Activated CD8-positive, alpha-beta memory T cell treated with anti-CD3 and anti-CD28 coated beads, Interleukin-2, amount 10 ng/mL, durations not matched to agents 7 days and 5 days (primary cell): Measurements from ENCODE around the gene DENND1B. TPM values are rescaled to one million over a fixed set of nuclear protein-coding genes. Genes with fewer than 3 reads are reported as not detected.
"Not testable (repeated sequence)": the region's sequence is repeated elsewhere in the genome, so short reads cannot be mapped to it uniquely, and the experiment has no call there.

Source experiments
- ATAC-seq: fragments of 150-1000 bp; cut with Tn5 transposase; one replicate; pipeline ENCODE4 v1.10.0; 2021; ENCODE audit warnings: moderate library complexity
- CTCF ChIA-PET: fragments of 350-600 bp; sonication (Branson Sonifier 250); formaldehyde crosslinking; loops from one replicate; lab custom pipeline; 2021; ENCODE audit warnings: antibody characterized with exemption; lab: Charles Lee
- DNase-seq: peaks from one replicate; pipeline ENCODE4 v3.0.0-alpha.2; 2020
- H3K27ac Mint-ChIP-seq: one replicate; pipeline ENCODE4 v1.8.0; 2021; ENCODE audit warnings: mild to moderate bottlenecking, mixed read lengths
- H3K27me3 Mint-ChIP-seq: one replicate; pipeline ENCODE4 v1.8.0; 2021; ENCODE audit warnings: mixed read lengths
- H3K36me3 Mint-ChIP-seq: one replicate; pipeline ENCODE4 v1.8.0; 2021; ENCODE audit warnings: mild to moderate bottlenecking, mixed read lengths
- H3K4me1 Mint-ChIP-seq: one replicate; pipeline ENCODE4 v1.8.0; 2021; ENCODE audit warnings: mixed read lengths
- H3K4me3 Mint-ChIP-seq: one replicate; pipeline ENCODE4 v1.8.0; 2021; ENCODE audit warnings: mild to moderate bottlenecking, moderate library complexity, mixed read lengths
- H3K9me3 Mint-ChIP-seq: one replicate; pipeline ENCODE4 v1.8.0; 2022; ENCODE audit warnings: low read depth, mixed read lengths
- total RNA-seq, 2 experiments: library from RNA; stranded (reverse); gene quantifications; one replicate each; pipeline ENCODE4 v1.2.3, GENCODE V29; 2021

The DENND1B gene
- total RNA-seq, 2 experiments from 2014 or later = 29.5 to 30.3 TPM

DNA sequence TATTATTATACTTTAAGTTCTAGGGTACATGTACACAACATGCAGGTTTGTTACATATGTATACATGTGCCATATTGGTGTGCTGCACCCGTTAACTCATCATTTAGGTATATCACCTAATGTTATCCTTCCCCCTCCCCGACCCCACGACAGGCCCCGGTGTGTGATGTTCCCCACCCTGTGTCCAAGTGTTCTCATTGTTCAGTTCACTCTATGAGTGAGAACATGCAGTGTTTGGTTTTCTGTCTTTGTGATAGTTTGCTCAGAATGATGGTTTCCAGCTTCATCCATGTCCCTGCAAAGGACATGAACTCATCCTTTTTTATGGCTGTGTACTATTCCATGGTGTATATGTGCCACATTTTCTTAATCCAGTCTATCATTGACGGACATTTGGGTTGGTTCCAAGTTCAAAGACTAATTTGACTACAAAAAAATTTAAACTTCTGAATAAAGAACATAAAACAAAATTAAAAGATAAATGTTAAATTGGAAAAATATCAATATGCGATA lies 22.6 kb downstream of the DENND1B start:
- H3K27me3 Mint-ChIP-seq, CTCF ChIA-PET, H3K27ac Mint-ChIP-seq, H3K9me3 Mint-ChIP-seq, ATAC-seq, DNase-seq, H3K4me3 Mint-ChIP-seq: not testable (repeated sequence)
- peaks cover 16% of the 10 kb centered on the region for H3K4me1 Mint-ChIP-seq
- H3K36me3 Mint-ChIP-seq = peaks cover 55% of the 10 kb centered on the region

DNA sequence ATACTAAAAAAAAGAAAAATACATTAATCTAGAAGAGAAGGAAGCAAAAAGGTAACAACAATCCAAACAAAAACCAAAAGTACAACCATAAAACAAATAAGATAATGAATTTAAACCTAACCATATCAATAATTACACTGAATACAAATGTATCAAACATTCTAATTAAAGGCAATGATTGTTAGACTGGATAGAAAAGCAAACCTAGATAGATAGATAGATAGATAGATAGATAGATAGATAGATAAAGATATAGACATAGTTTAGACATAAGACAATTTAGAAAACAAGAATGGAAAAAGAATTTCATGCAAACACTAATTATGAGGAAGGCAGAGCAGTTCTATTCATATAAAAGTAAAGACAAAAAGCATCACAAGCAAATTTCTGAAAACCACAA lies 24.9 kb downstream of the DENND1B start:
- no peak overlapping the region for H3K27ac Mint-ChIP-seq
- ATAC-seq (no peak), DNase-seq (no peak)
- no peaks in the 10 kb centered on the region for H3K27me3 Mint-ChIP-seq
- H3K9me3 Mint-ChIP-seq = peaks cover 9% of the 10 kb centered on the region
- no peak overlapping the region for H3K4me3 Mint-ChIP-seq
- peaks cover 61% of the 10 kb centered on the region for H3K36me3 Mint-ChIP-seq
- peaks cover 5% of the 10 kb centered on the region for H3K4me1 Mint-ChIP-seq
- CTCF ChIA-PET = no interaction called here

- H3K4me3 Mint-ChIP-seq = no peak overlapping the region
- no peaks in the 10 kb centered on the region for H3K27me3 Mint-ChIP-seq
- DNase-seq = no peak
- CTCF ChIA-PET = interaction anchor here (0.9 to 1.8 kb wide), 2 partner anchors 8 to 13 kb away, joined by 3 read pairs; no protein-coding TSS in a partner anchor
- peaks cover 6% of the 10 kb centered on the region for H3K9me3 Mint-ChIP-seq
- peaks cover 3% of the 10 kb centered on the region for H3K4me1 Mint-ChIP-seq
- H3K36me3 Mint-ChIP-seq = peaks cover 45% of the 10 kb centered on the region
- ATAC-seq = no peak
- H3K27ac Mint-ChIP-seq = no peak overlapping the region
Measured at GRCh38 chr1:197745911-197746310, 29.4 kb downstream of the DENND1B start.

GRCh38 chr1:197744979-197745378 lies 30.3 kb downstream of the DENND1B start:
- no peaks in the 10 kb centered on the region for H3K27me3 Mint-ChIP-seq
- CTCF ChIA-PET = interaction anchor here (0.9 kb wide), 1 partner anchor 26 kb away, joined by 3 read pairs; no protein-coding TSS in a partner anchor
- H3K27ac Mint-ChIP-seq = no peak overlapping the region
- ATAC-seq = no peak
- peaks cover 2% of the 10 kb centered on the region for H3K9me3 Mint-ChIP-seq
- DNase-seq = no peak
- H3K36me3 Mint-ChIP-seq = peaks cover 37% of the 10 kb centered on the region
- H3K4me3 Mint-ChIP-seq = no peak overlapping the region
- H3K4me1 Mint-ChIP-seq = peaks cover 3% of the 10 kb centered on the region

- H3K27me3 Mint-ChIP-seq = no peaks in the 10 kb centered on the region
Measured at GRCh38 chr1:197743578-197743977, 31.7 kb downstream of the DENND1B start.

GRCh38 chr1:197740992-197741391 lies 34.3 kb downstream of the DENND1B start:
- DNase-seq (no peak), ATAC-seq (no peak)
- Mint-ChIP-seq H3K27ac (no peak overlapping the region), H3K36me3 (peaks cover 21% of the 10 kb centered on the region), H3K4me3 (no peak overlapping the region), H3K9me3 (peaks cover 2% of the 10 kb centered on the region), H3K4me1 (peaks cover 22% of the 10 kb centered on the region), H3K27me3 (no peaks in the 10 kb centered on the region)
- CTCF ChIA-PET = no interaction called here

More at GRCh38 chr1:197743578-197743977, 31.7 kb downstream of the DENND1B start:
- Mint-ChIP-seq H3K9me3 (peaks cover 2% of the 10 kb centered on the region), H3K4me1 (peaks cover 14% of the 10 kb centered on the region), H3K27ac (no peak overlapping the region), H3K36me3 (peaks cover 33% of the 10 kb centered on the region), H3K4me3 (no peak overlapping the region)
- CTCF ChIA-PET = no interaction called here
- no peak for DNase-seq
- no peak for ATAC-seq

GRCh38 chr1:197738927-197739326 lies 36.4 kb downstream of the DENND1B start:
- CTCF ChIA-PET = no interaction called here
- Mint-ChIP-seq H3K9me3 (peaks cover 4% of the 10 kb centered on the region), H3K27ac (no peak overlapping the region), H3K4me3 (no peak overlapping the region), H3K4me1 (peaks cover 22% of the 10 kb centered on the region), H3K27me3 (no peaks in the 10 kb centered on the region), H3K36me3 (peaks cover 25% of the 10 kb centered on the region)
- ATAC-seq (no peak), DNase-seq (no peak)

- Mint-ChIP-seq H3K4me3 (no peak overlapping the region), H3K27ac (no peak overlapping the region), H3K36me3 (peaks cover 28% of the 10 kb centered on the region), H3K27me3 (no peaks in the 10 kb centered on the region), H3K4me1 (peaks cover 22% of the 10 kb centered on the region), H3K9me3 (peaks cover 4% of the 10 kb centered on the region)
- ATAC-seq = no peak
- no peak for DNase-seq
- CTCF ChIA-PET = interaction anchor here (0.9 kb wide), 1 partner anchor 9 kb away, joined by 3 read pairs; no protein-coding TSS in a partner anchor
Measured at GRCh38 chr1:197737916-197738315, 37.4 kb downstream of the DENND1B start.

DNA sequence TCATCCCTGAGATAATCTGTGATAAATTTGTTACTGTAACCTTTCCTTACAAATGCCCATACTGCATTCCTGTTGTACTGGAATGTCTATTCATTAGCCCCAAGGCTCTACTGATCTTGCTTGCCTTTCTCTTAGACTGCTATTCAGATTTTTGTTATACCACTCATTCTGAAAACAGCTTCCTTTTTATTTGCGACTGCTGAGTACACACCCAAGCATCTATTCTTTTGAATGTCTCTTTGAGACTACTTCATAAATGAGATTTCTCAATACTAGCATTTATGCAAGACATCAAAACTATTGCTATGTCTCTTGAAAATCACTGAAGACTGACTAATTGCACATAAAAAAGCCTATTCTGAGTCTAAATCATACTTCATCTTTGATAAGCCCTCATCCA lies 38.6 kb downstream of the DENND1B start:
- H3K27ac Mint-ChIP-seq = no peak overlapping the region
- H3K4me3 Mint-ChIP-seq = no peak overlapping the region
- H3K9me3 Mint-ChIP-seq = peaks cover 4% of the 10 kb centered on the region
- ATAC-seq = no peak
- no peaks in the 10 kb centered on the region for H3K27me3 Mint-ChIP-seq
- peaks cover 40% of the 10 kb centered on the region for H3K36me3 Mint-ChIP-seq
- CTCF ChIA-PET = no interaction called here
- no peak for DNase-seq
- H3K4me1 Mint-ChIP-seq = peaks cover 22% of the 10 kb centered on the region

- no peak overlapping the region for H3K27ac Mint-ChIP-seq
- H3K4me1 Mint-ChIP-seq = peaks cover 22% of the 10 kb centered on the region
- peaks cover 4% of the 10 kb centered on the region for H3K9me3 Mint-ChIP-seq
- no peaks in the 10 kb centered on the region for H3K27me3 Mint-ChIP-seq
- ATAC-seq = no peak
- peaks cover 47% of the 10 kb centered on the region for H3K36me3 Mint-ChIP-seq
- no peak overlapping the region for H3K4me3 Mint-ChIP-seq
- CTCF ChIA-PET = no interaction called here
- DNase-seq = no peak
Measured at GRCh38 chr1:197735461-197735860, 39.8 kb downstream of the DENND1B start.

- Mint-ChIP-seq H3K27ac (no peak overlapping the region), H3K9me3 (peaks cover 6% of the 10 kb centered on the region), H3K27me3 (no peaks in the 10 kb centered on the region), H3K36me3 (peaks cover 54% of the 10 kb centered on the region), H3K4me1 (peaks cover 7% of the 10 kb centered on the region), H3K4me3 (no peak overlapping the region)
- CTCF ChIA-PET = no interaction called here
- DNase-seq = no peak
- ATAC-seq = no peak
Measured at GRCh38 chr1:197733324-197733723, 42.0 kb downstream of the DENND1B start.

DNA sequence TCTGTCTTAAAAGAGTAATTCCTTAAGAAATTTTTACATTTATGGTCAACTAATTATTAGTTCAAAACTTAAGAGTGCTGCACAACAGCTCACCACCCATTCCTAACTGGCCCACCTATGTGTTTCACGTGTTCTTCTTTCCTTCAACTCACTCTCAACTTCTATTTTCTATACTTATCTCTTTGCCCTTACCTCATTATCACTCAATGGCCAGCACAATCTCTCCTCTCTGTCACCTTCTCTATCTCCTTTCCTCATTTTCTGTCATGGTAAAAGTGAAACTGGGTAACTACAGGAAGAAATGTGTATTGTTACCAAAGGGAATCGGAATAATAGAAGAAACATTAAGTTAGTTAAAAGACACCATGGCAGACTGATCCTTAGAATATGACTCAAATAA lies 43.1 kb downstream of the DENND1B start:
- CTCF ChIA-PET = interaction anchor here (0.7 kb wide), 1 partner anchor 137 kb away, joined by 3 read pairs; no protein-coding TSS in a partner anchor
- ATAC-seq (no peak), DNase-seq (no peak)
- Mint-ChIP-seq H3K27me3 (no peaks in the 10 kb centered on the region), H3K36me3 (peaks cover 57% of the 10 kb centered on the region), H3K9me3 (peaks cover 7% of the 10 kb centered on the region), H3K4me1 (peaks cover 5% of the 10 kb centered on the region), H3K4me3 (no peak overlapping the region), H3K27ac (no peak overlapping the region)

DNA sequence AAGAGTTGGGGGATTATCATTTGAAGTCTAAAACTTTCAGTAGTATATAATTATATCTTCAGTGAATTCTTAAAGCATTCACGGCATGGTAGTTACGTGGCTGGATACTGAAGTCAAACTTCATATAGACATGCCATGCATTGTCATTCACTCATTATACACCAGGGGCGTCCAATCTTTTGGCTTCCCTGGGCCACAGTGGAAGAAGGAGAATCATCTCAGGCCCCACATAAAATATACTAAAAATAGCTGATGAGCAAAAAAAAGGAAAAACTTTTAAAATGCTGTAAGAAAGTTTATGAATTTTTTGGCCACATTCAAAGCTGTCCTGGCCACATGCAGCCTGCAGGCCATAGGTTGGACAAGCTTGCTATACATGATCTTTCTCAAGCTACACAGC lies 43.8 kb downstream of the DENND1B start:
- H3K4me3 Mint-ChIP-seq = no peak overlapping the region
- no peaks in the 10 kb centered on the region for H3K4me1 Mint-ChIP-seq
- H3K36me3 Mint-ChIP-seq = peaks cover 56% of the 10 kb centered on the region
- ATAC-seq = no peak
- H3K27ac Mint-ChIP-seq = no peak overlapping the region
- no peaks in the 10 kb centered on the region for H3K27me3 Mint-ChIP-seq
- no peak for DNase-seq
- H3K9me3 Mint-ChIP-seq = peaks cover 8% of the 10 kb centered on the region
- CTCF ChIA-PET = interaction anchor here (0.7 kb wide), 1 partner anchor 138 kb away, joined by 3 read pairs; no protein-coding TSS in a partner anchor

GRCh38 chr1:197725976-197726375 lies 49.3 kb downstream of the DENND1B start:
- CTCF ChIA-PET = no interaction called here
- Mint-ChIP-seq H3K36me3 (peaks cover 52% of the 10 kb centered on the region), H3K4me1 (no peaks in the 10 kb centered on the region), H3K4me3 (no peak overlapping the region), H3K27me3 (no peaks in the 10 kb centered on the region), H3K27ac (no peak overlapping the region), H3K9me3 (peaks cover 20% of the 10 kb centered on the region)
- ATAC-seq (no peak), DNase-seq (no peak)
